ENCODE data around the gene KNG1.

DNA sequence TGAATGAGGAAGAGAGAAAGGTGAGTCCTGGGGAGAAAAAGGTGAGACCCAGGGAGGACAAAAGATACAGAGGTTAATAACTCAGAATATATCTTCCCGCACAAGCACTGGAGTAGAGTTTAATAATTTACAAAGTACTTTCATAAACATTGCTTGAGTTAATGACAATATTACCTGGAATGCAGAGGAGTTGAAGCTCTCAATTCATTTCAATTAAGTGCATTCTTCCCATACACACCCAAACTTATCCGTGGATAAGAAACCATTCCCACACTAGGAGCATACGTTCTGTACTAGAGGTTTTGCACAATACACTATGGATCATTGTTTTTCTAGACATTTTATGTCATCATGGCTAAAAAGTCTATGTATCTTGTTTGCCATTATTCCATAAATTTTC is 23.3 kb upstream of the KNG1 start:
- TF ChIP-seq, protein P1, sequence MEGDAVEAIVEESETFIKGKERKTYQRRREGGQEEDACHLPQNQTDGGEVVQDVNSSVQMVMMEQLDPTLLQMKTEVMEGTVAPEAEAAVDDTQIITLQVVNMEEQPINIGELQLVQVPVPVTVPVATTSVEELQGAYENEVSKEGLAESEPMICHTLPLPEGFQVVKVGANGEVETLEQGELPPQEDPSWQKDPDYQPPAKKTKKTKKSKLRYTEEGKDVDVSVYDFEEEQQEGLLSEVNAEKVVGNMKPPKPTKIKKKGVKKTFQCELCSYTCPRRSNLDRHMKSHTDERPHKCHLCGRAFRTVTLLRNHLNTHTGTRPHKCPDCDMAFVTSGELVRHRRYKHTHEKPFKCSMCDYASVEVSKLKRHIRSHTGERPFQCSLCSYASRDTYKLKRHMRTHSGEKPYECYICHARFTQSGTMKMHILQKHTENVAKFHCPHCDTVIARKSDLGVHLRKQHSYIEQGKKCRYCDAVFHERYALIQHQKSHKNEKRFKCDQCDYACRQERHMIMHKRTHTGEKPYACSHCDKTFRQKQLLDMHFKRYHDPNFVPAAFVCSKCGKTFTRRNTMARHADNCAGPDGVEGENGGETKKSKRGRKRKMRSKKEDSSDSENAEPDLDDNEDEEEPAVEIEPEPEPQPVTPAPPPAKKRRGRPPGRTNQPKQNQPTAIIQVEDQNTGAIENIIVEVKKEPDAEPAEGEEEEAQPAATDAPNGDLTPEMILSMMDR (IDR thresholded peaks at IDR 0.05) = no peak
- no peak for TF ChIP-seq POLR2AphosphoS5 (IDR thresholded peaks at IDR 0.05)
